ENCODE measurements around the gene NEURL1B.

DNA sequence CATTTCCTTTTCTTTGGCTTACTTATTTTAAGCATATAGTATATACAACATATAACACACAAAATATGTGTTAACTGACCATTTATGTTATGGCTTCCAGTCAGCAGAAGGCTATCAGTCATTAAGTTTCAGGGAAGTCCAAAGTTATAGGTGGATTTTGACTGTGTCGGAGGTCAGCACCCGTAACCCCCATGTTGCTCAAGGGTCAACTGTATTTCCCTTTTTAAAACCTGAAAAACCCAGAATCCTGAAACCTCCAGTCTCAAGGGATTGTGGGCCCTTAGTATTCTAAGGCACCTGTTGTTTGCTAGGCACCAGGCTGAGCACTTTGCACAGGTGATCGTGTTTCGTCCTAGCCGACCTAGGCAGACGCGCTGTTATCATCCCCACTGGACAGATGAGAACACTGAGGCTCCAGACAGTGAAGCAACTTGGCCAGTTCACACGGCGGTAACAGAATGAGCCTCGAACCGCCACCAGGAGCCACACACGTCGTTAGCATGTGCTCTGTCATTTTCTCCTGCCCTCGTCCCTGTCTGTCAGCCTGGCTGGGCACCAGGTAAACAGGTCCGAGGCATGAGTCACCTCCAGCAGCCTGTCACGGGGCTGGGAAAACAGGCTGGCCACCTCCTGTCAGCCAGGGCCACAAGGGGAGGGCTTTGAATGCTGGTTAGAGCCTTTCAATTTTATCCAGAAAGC, 90.1 kb downstream of the NEURL1B start:
- TF ChIP-seq POLR2AphosphoS5 (IDR thresholded peaks at IDR 0.05; ENCODE audit: low read depth, low read length) (no peak), POLR2A (IDR thresholded peaks at IDR 0.05; ENCODE audit: low read depth, low read length) (no peak)

Data from GM12892 (cell line).